H1 (cell line): ENCODE measurements around the gene PRRX1. TPM values are rescaled to one million over a fixed set of nuclear protein-coding genes. Genes with fewer than 3 reads are reported as not detected.

ENCODE experiments used
- CTCF ChIA-PET: fragments of 300-600 bp; sonication (Branson Sonifier 250); formaldehyde crosslinking; loops from one replicate; lab custom pipeline; 2021; ENCODE audit not compliant: partially characterized antibody; lab: Charles Lee
- POLR2A ChIA-PET: fragments of 300-600 bp; sonication (Branson Sonifier 250); formaldehyde crosslinking; loops from one replicate; lab custom pipeline; 2021; ENCODE audit warnings: inconsistent platforms; ENCODE audit not compliant: partially characterized antibody; lab: Charles Lee
- DNase-seq, 2 experiments: peaks; one replicate each; pipeline versions ENCODE4 v3.0.0 to v3.0.0-alpha.2; 2010 to 2022; ENCODE audit warnings: low spot score in 2 of 2, low read depth in 1 of 2, mixed read lengths in 1 of 2
- FAIRE-seq: peaks from 2 replicates; lab custom pipeline; 2011; peaks lifted over from hg19 to GRCh38; lab: Jason Lieb, UNC
- H2AFZ ChIP-seq: 2 replicates; pipeline ENCODE4 v1.8.1; 2012; ENCODE audit warnings: low read length, inconsistent platforms
- H2AK5ac ChIP-seq: 2 replicates; pipeline ENCODE4 v1.6.1; 2013; ENCODE audit warnings: low read depth, low read length
- H2BK120ac ChIP-seq: replicated peaks from 2 replicates; pipeline ENCODE3; 2013; ENCODE audit warnings: low read depth, low read length, inconsistent platforms
- H2BK12ac ChIP-seq: 2 replicates; pipeline ENCODE4 v1.6.1; 2013; ENCODE audit warnings: low read depth, low read length
- H2BK15ac ChIP-seq: 2 replicates; pipeline ENCODE4 v1.6.1; 2013; ENCODE audit warnings: low read length
- H2BK20ac ChIP-seq: 2 replicates; pipeline ENCODE4 v1.6.1; 2013; ENCODE audit warnings: low read length
- H2BK5ac ChIP-seq: 2 replicates; pipeline ENCODE4 v1.6.1; 2013; ENCODE audit warnings: low read depth, low read length
- H3K14ac ChIP-seq: 2 replicates; pipeline ENCODE4 v1.6.1; 2013; ENCODE audit warnings: inconsistent platforms; ENCODE audit not compliant: insufficient read length
- H3K18ac ChIP-seq: 2 replicates; pipeline ENCODE4 v1.6.1; 2013; ENCODE audit warnings: low read length; ENCODE audit errors: extremely low read depth
- H3K23ac ChIP-seq: 2 replicates; pipeline ENCODE4 v1.6.1; 2013; ENCODE audit warnings: inconsistent platforms; ENCODE audit not compliant: insufficient read length
- H3K23me2 ChIP-seq: 2 replicates; pipeline ENCODE4 v1.6.1; 2013; ENCODE audit warnings: low read depth, low read length
- H3K27ac ChIP-seq: 2 replicates; pipeline ENCODE4 v1.6.1; 2011; ENCODE audit warnings: low read depth, low read length, inconsistent platforms
- H3K27me3 ChIP-seq, 4 experiments: replicated peaks in 1 of 4; 1 replicate in 1 of 4; 2 replicates in 3 of 4; pipeline versions ENCODE4 v1.6.1 to v1.8.1; 2011 to 2013; ENCODE audit warnings: low read length in 3 of 4, mild to moderate bottlenecking in 3 of 4, inconsistent platforms in 2 of 4, mixed read lengths in 2 of 4, moderate library complexity in 1 of 4; ENCODE audit not compliant: control insufficient read depth in 3 of 4, insufficient read depth in 3 of 4; ENCODE audit errors: extremely low read depth in 1 of 4
- H3K36me3 ChIP-seq, 4 experiments: 2 replicates each; pipeline versions ENCODE4 v1.6.1 to v1.8.1; 2011 to 2013; ENCODE audit warnings: mild to moderate bottlenecking in 4 of 4, low read length in 3 of 4, moderate library complexity in 2 of 4, control low read depth in 1 of 4, inconsistent platforms in 1 of 4; ENCODE audit not compliant: insufficient read depth in 4 of 4, control insufficient read depth in 2 of 4
- H3K4ac ChIP-seq: replicated peaks from 2 replicates; pipeline ENCODE3; 2013; ENCODE audit warnings: low read length, low read depth, mixed read lengths, inconsistent platforms; ENCODE audit not compliant: insufficient read length
- H3K4me1 ChIP-seq, 4 experiments: replicated peaks in 1 of 4; 1 replicate in 1 of 4; 2 replicates in 3 of 4; pipeline versions ENCODE4 v1.6.1 to v1.8.1; 2011 to 2013; ENCODE audit warnings: low read length in 3 of 4, inconsistent platforms in 2 of 4, mixed read lengths in 1 of 4; ENCODE audit not compliant: insufficient read depth in 4 of 4, control insufficient read depth in 3 of 4
- H3K4me2 ChIP-seq, 2 experiments: 2 replicates each; pipeline versions ENCODE4 v1.6.1 to v1.8.1; 2011 to 2013; ENCODE audit warnings: low read depth in 2 of 2, low read length in 2 of 2, control low read depth in 1 of 2, inconsistent platforms in 1 of 2, mild to moderate bottlenecking in 1 of 2; ENCODE audit not compliant: insufficient read depth in 1 of 2
- H3K4me3 ChIP-seq, 4 experiments: fragments of 200-600, 300-600 bp in 1 of 4; sonication (generic), shearing (Covaris generic), sonication (Bioruptor Twin) in 1 of 4; 2 replicates each; pipeline versions ENCODE4 v1.5.1 to v1.8.1; 2011 to 2016; ENCODE audit warnings: low read length in 4 of 4, low read depth in 3 of 4, control low read depth in 2 of 4, inconsistent platforms in 2 of 4, mild to moderate bottlenecking in 2 of 4, mixed read lengths in 1 of 4, moderate library complexity in 1 of 4; ENCODE audit not compliant: insufficient read depth in 2 of 4; ENCODE audit errors: extremely low read depth in 1 of 4
- H3K56ac ChIP-seq: replicated peaks from 2 replicates; pipeline ENCODE3; 2013; ENCODE audit warnings: low read depth, mild to moderate bottlenecking, mixed read lengths, low read length, inconsistent platforms; ENCODE audit not compliant: insufficient read length
- H3K79me1 ChIP-seq: 2 replicates; pipeline ENCODE4 v1.6.1; 2013; ENCODE audit warnings: low read depth, low read length, control low read depth
- H3K79me2 ChIP-seq, 2 experiments: 2 replicates each; pipeline versions ENCODE4 v1.6.1 to v1.8.1; 2012 to 2013; ENCODE audit warnings: low read length in 2 of 2, mild to moderate bottlenecking in 2 of 2, inconsistent platforms in 1 of 2; ENCODE audit not compliant: insufficient read depth in 2 of 2, control insufficient read depth in 1 of 2
- H3K9ac ChIP-seq, 4 experiments: replicated peaks in 1 of 4; 1 replicate in 1 of 4; 2 replicates in 3 of 4; pipeline versions ENCODE4 v1.6.1 to v1.8.1; 2011 to 2013; ENCODE audit warnings: low read depth in 3 of 4, low read length in 3 of 4, control low read depth in 2 of 4, mild to moderate bottlenecking in 2 of 4, moderate library complexity in 2 of 4, inconsistent platforms in 1 of 4; ENCODE audit errors: extremely low read depth in 1 of 4
- H3K9me3 ChIP-seq, 2 experiments: 2 replicates each; pipeline versions ENCODE4 v1.6.1 to v1.8.1; 2012 to 2013; ENCODE audit warnings: mild to moderate bottlenecking in 2 of 2, moderate library complexity in 2 of 2, control low read depth in 1 of 2, inconsistent platforms in 1 of 2, low read depth in 1 of 2, low read length in 1 of 2, mixed read lengths in 1 of 2; ENCODE audit not compliant: insufficient read depth in 2 of 2
- H4K20me1 ChIP-seq, 2 experiments: replicated peaks in 1 of 2; 2 replicates each; pipeline versions ENCODE3 to v1.8.1; 2011 to 2013; ENCODE audit warnings: inconsistent platforms in 2 of 2, low read length in 2 of 2, mild to moderate bottlenecking in 1 of 2; ENCODE audit not compliant: insufficient read depth in 2 of 2, control insufficient read depth in 1 of 2
- H4K5ac ChIP-seq: 2 replicates; pipeline ENCODE4 v1.6.1; 2013; ENCODE audit warnings: low read length, low read depth, mixed read lengths, inconsistent platforms; ENCODE audit not compliant: insufficient read length
- H4K8ac ChIP-seq: 2 replicates; pipeline ENCODE4 v1.8.0; 2013; ENCODE audit warnings: mild to moderate bottlenecking, moderate library complexity, low read length, inconsistent platforms; ENCODE audit not compliant: insufficient read depth; ENCODE audit errors: extremely low read depth
- H4K91ac ChIP-seq: replicated peaks from 2 replicates; pipeline ENCODE3; 2013; ENCODE audit warnings: low read length, mixed read lengths, inconsistent platforms; ENCODE audit not compliant: insufficient read length
- CBX5 ChIP-seq: fragments of 300-800, 300-1000 bp; sonication (generic); IDR thresholded peaks from 2 replicates; pipeline ENCODE4 v1.7.1; 2016; ENCODE audit warnings: antibody characterized with exemption, low read length, low read depth
- EGR1 ChIP-seq: IDR thresholded peaks from 2 replicates; pipeline ENCODE4 v1.6.1; 2011; ENCODE audit warnings: low read depth, low read length, borderline replicate concordance
- RAD21 ChIP-seq, 2 experiments: IDR thresholded peaks in 1 of 2; conservative IDR thresholded peaks in 1 of 2; 2 replicates each; pipeline ENCODE4 v1.6.1; 2011; ENCODE audit warnings: low read depth in 2 of 2, low read length in 2 of 2, improper control_type of control experiment in 1 of 2, inconsistent platforms in 1 of 2, mild to moderate bottlenecking in 1 of 2, moderate library complexity in 1 of 2
- SRF ChIP-seq: IDR thresholded peaks from 2 replicates; pipeline ENCODE4 v1.6.1; 2011; ENCODE audit warnings: mild to moderate bottlenecking, low read depth, low read length, moderate library complexity
- YY1 ChIP-seq: IDR thresholded peaks from 2 replicates; pipeline ENCODE4 v1.6.1; 2011; ENCODE audit warnings: low read depth, mild to moderate bottlenecking, low read length
- WGBS, 2 experiments: shearing (Covaris generic) in 1 of 2; methylation state at CpG; one replicate each; pipeline versions ENCODE4 v1.1.6 to v1.1.7; 2013 to 2015; ENCODE audit warnings: low lambda C conversion rate in 2 of 2, mixed read lengths in 2 of 2, inconsistent platforms in 1 of 2, low coverage in 1 of 2, missing lambda C conversion rate in 1 of 2; ENCODE audit not compliant: insufficient replicate concordance in 2 of 2, insufficient coverage in 1 of 2, insufficient read length in 1 of 2; ENCODE audit errors: extremely low coverage in 1 of 2, missing lambda C conversion rate in 1 of 2; 5-methylcytosine and 5-hydroxymethylcytosine counted together
- polyA plus RNA-seq, 7 experiments: library from polyadenylated mRNA; depleted of rRNA in 3 of 7; stranded (reverse) in 5 of 7; unstranded in 2 of 7; fragments of >200 nt in 5 of 7; fragments of 200-250 nt in 2 of 7; gene quantifications; 1 replicate in 5 of 7; 2 replicates in 1 of 7; 4 replicates in 1 of 7; pipeline versions ENCODE4 v1.2.1 to v1.2.3, GENCODE V29; 2011 to 2013; ENCODE audit warnings: missing spikeins in 2 of 7, mixed read lengths in 2 of 7
- total RNA-seq: library from RNA; stranded (reverse); fragmentation: NEBNext Ultra II Directional; extraction: Animal tissue kit (Norgen Biotek cat#: 25700); gene quantifications from 2 replicates; pipeline ENCODE4 v1.2.1, GENCODE V29; 2021

PRRX1 gene
- total and polyA plus RNA-seq, 2 of the 8 experiments (the other 6 are each of a cell fraction or from before 2014, with no cell fraction given), result not detected

DNA sequence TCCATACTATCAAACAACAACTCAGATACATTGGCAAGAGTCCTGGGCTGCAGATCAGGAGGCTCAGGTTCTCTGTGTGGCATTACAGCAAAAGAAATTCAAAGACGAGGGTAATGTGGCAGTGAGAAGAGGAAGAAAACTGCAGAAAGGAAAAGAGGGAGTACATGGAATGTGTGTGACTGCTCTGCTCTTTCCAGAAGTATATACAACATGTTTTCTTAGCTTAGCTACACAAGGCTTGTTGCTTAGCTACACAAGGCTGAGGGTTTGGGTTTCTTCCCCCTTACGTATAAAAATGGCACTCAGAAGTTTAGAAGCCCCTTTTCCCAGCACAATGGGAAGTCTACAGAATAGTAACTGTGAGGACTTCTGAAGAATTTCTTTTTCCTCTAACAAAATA is 86.0 kb downstream of the PRRX1 start:
- Histone ChIP-seq H3K4ac (no peak overlapping the region), H3K9me3 (no peaks in the 10 kb centered on the region), H3K79me1 (no peaks in the 10 kb centered on the region), H2BK5ac (no peak overlapping the region), H3K4me1 (no peaks in the 10 kb centered on the region), H3K23me2 (no peaks in the 10 kb centered on the region), H3K79me2 (no peaks in the 10 kb centered on the region), H2BK120ac (no peak overlapping the region), H2AK5ac (no peak overlapping the region), H3K9ac (no peak overlapping the region), H3K56ac (no peak overlapping the region), H2BK15ac (no peak overlapping the region), H2BK20ac (no peak overlapping the region), H4K8ac (no peak overlapping the region), H2BK12ac (no peak overlapping the region), H3K14ac (no peak overlapping the region), H4K91ac (no peak overlapping the region), H3K27ac (no peak overlapping the region), H3K23ac (no peak overlapping the region), H3K18ac (no peak overlapping the region), H3K4me2 (no peak overlapping the region), H4K20me1 (no peaks in the 10 kb centered on the region), H3K27me3 (no peaks in the 10 kb centered on the region), H2AFZ (no peak overlapping the region), H3K36me3 (no peaks in the 10 kb centered on the region), H3K4me3 (no peak overlapping the region)
- DNase-seq, result no peak
- POLR2A ChIA-PET, result no interaction called here
- WGBS, 2 experiments, result 65% methylated on average over 2 of the region's 2 CpGs; no CpG with 5 or more reads in 1 of the 2 experiments
- FAIRE-seq, result no peak
- TF ChIP-seq RAD21 (IDR thresholded peaks at IDR 0.05 in 1 of 2, conservative IDR thresholded peaks at IDR 0.05 in 1 of 2; ENCODE audit: low read depth in 2 of 2, low read length in 2 of 2), result no peak
- TF ChIP-seq CBX5, result no peak
- no peak for TF ChIP-seq EGR1
- TF ChIP-seq SRF, result no peak
- TF ChIP-seq YY1, result no peak
- TF ChIP-seq, all 59 proteins: peak for 0
- CTCF ChIA-PET, result interaction anchor here (0.6 kb wide), 1 partner anchor 67 kb away, joined by 3 read pairs; no protein-coding TSS in a partner anchor
- no peak overlapping the region for H4K5ac ChIP-seq
